GM12873 (cell line): ENCODE data around the gene CAPZA3.

ENCODE experiments used
- TF ChIP-seq, protein P1 (sequence below): IDR thresholded peaks from 2 replicates; pipeline ENCODE4 v1.5.1; 2012; ENCODE audit warnings: low read depth, mild to moderate bottlenecking, moderate library complexity, low read length, control low read depth; ENCODE audit not compliant: insufficient read depth; ENCODE audit errors: missing control alignments

Gene CAPZA3

DNA sequence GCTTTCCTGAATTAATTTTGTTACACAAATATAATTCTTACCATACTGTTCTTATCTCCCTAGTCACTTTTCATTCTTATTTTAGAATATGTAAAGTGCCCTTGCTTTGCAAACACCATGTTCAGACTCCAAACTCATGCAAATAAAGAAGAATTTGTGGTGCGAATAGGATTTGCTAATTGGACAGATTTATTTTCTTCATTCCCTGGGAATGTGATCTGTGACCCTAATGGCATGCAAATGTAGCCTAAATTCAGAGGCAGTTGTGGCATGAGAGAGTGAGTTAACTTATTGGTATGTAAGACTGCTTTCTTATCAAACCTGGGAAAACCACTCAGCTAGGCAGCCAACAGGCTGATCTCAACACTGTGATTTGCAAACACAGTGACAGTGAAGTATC is 10.0 kb downstream of the CAPZA3 start:
- TF ChIP-seq, protein P1, sequence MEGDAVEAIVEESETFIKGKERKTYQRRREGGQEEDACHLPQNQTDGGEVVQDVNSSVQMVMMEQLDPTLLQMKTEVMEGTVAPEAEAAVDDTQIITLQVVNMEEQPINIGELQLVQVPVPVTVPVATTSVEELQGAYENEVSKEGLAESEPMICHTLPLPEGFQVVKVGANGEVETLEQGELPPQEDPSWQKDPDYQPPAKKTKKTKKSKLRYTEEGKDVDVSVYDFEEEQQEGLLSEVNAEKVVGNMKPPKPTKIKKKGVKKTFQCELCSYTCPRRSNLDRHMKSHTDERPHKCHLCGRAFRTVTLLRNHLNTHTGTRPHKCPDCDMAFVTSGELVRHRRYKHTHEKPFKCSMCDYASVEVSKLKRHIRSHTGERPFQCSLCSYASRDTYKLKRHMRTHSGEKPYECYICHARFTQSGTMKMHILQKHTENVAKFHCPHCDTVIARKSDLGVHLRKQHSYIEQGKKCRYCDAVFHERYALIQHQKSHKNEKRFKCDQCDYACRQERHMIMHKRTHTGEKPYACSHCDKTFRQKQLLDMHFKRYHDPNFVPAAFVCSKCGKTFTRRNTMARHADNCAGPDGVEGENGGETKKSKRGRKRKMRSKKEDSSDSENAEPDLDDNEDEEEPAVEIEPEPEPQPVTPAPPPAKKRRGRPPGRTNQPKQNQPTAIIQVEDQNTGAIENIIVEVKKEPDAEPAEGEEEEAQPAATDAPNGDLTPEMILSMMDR, result no peak

DNA sequence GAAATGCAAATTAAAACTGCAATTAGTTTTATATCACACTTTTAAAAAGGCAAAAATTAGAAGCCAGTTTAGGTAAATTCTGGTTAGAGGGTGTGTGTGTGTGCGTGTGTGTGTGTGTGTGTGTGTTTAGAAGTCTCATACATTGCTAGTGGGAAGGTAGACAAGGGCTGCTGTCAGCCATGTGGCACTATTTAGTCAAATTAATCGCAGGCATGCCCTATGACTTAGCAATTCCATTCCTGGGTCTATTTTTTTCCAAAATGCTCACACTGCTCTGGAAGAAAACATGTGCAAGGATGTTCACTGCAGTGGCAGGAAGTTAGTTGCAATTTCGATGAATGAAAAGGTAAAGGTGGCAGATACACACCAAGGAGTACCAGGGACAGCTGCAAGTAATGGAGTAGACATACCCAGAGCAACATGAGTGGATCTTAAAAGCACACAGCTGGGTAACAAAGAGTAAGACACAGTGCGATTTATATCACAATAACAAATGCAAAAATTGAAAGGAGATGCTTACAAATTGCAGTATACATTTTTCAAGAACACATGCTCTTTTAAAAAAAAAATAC is 11.6 kb downstream of the CAPZA3 start:
- TF ChIP-seq, protein P1, result no peak

DNA sequence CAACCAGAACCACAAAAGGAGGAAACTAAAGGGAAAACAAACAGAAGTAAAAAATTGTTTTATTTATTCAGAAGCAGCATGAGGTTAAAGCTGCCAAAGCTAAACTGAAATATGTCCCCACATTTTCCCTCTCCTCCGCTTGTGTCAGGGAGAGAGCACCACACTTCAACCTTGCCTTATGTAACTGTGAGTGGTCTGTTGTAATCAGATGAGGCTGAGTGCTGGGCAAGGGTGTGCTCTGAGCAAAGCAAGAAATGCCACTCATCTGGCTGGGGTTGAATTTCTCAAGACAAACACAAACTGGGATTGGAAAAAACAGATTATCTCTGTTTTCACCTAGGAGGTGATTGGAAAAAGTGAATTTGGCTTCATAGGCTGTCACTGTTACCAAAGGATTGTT is 12.2 kb downstream of the CAPZA3 start:
- TF ChIP-seq, protein P1, result no peak

DNA sequence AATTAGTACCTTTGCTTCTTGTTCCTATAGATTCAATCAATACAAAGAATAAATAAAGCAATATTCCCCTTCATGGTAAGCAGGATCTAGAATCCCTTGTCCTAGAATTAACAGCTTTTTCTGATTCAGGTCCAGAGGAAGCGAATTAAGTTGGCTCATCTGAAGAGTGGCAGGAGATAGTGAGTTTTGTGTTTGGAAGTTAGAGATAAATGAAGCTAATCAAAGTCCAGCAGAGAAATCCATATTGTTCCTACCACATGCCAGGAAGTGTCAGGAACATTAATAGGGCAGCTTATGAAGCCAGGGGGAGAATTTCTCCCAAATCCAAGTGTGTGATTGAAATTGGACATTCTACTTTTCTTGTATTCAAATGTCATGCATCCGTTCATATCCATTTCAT is 13.9 kb downstream of the CAPZA3 start:
- TF ChIP-seq, protein P1, result no peak

DNA sequence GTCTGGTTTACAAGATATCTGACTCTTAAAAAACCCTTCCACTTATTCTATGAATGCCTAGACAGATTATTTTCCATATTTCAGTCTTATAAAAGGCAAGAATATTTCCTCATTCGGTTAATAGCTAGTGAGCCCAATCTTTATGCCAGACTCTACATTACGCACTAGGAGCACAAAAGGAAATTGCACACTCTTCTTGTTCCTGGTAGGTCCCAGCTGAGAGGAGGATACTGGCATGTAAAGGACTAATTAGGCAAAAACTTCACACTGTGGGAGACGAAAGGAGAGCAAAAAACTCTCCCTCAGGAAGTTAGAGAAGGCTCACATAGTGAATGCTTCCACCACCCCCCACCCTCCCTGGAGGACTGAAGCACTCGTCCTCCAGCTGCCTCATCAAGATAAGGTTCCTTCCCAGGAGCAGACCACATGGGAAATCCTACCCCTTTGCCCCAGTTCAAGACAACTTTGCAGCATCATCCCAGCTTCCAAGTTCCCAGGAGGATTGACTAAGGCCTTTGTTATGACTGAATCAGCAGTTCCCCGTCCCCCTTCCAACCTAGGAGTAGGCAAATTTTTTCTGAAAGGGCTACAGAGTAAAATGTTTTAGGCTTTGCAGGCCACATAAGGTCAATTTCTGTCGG is 14.5 kb downstream of the CAPZA3 start:
- TF ChIP-seq, protein P1, result no peak

DNA sequence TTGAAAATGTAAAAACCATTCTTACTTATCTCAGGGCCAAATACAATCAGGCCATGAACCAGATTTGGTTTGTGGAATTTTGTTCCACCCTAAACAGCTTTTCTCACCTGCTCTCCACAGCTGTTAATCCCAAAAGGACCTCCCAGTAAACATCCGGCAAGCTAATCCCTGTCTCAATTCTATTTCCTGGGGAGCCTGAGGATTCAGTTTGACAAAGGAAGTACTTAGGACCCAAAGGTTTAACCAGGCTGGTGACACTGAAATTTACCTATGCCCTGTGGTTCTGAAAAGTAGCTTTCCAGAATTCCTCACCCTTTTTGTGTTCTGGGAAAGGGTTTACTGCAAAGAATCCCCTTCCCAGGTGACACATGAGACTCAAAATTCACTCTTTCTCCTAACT is 15.0 kb downstream of the CAPZA3 start:
- TF ChIP-seq, protein P1, result no peak

DNA sequence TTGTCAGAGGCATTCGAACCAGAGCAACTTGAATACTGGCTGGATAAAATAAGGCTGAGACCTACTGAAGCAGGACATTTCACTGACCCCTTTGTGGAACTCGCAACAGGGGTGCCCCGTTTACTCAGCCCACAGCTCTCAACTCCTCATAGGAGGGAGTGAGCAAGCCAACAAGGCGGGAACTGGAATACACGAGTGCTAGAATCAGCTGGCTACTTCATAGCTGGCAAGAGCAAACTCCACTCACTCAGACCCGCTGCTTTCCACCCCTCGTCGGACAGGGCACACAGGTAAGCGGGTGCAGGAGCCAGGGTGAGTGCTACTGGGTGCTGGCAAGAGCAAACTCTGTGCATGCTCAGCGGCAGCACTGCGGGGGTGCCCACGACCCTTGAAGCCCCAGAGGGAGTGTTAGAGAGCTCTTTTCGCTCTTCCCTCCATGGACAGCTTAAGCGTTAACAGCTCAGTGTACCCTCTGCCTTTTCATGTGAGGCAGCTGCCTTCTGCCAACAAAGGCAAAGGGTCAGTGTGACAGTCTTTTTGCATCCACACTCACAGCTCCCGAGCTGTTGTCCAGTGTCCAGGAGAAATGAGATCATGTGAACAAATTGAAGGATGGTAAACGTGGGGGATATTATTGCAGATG is 15.7 kb downstream of the CAPZA3 start:
- TF ChIP-seq, protein P1, result no peak
